GM21447 (cell line): ENCODE measurements around the gene PCDHGB5.
"Not testable (repeated sequence)": the region's sequence is repeated elsewhere in the genome, so short reads cannot be mapped to it uniquely, and the experiment has no call there.

Source experiments
- ATAC-seq: cut with Tn5 transposase; IDR thresholded peaks from one replicate; pipeline ENCODE4 v1.9.1; 2021; ENCODE audit not compliant: unreplicated experiment

The PCDHGB5 gene

DNA sequence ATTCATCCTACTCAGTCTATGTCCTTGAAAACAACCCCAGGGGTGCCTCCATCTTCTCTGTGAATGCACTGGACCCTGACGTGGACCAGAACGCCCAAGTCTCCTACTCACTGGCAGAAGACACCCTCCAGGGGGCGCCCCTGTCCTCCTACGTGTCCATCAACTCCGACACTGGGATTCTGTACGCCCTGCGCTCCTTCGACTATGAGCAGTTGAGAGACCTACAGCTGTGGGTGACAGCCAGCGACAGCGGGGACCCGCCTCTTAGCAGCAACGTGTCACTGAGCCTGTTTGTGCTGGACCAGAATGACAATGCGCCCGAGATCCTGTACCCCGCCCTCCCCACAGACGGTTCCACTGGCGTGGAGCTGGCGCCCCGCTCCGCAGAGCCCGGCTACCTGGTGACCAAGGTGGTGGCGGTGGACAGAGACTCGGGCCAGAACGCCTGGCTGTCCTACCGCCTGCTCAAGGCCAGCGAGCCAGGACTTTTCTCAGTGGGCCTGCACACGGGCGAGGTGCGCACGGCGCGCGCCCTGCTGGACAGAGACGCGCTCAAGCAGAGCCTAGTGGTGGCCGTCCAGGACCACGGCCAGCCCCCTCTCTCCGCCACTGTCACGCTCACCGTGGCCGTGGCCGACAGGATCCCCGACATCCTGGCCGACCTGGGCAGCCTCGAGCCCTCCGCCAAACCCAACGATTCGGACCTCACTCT lies 22.1 kb upstream of the PCDHGB5 start:
- not testable (repeated sequence) for ATAC-seq

DNA sequence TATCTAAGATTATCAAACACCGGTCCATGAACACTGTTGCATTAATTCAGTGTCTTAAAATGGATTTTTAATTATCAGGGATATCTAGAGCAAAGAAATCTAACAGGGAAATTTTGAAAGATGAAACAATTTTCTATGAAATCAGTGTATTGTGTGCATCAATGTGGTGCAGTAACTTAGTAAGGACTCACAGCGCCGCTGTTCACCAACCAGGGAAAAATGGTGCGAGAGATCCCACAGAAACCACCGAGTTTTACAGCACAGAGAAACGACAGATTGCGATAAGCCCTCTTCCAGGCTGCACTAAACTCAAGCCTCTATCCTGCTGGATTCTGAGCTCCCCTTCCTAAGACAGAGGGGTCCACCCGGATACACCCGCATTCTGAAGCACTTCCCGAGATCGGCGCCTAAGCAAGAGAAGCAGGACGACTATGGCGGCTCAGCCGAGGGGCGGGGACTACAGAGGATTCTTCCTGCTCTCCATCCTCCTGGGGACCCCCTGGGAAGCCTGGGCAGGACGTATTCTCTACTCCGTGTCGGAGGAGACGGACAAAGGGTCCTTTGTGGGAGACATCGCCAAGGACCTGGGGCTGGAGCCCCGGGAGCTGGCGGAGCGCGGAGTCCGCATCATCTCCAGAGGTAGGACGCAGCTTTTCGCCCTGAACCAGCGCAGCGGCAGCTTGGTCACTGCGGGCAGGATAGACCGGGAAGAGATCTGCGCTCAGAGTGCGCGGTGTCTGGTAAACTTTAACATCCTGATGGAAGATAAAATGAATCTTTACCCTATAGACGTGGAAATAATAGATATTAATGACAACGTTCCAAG lies 15.1 kb upstream of the PCDHGB5 start, which contains the start of gene PCDHGA7:
Gene PCDHGA7 (plus strand): TSS at position 274 of the 826 bp plus-strand sequence. CDS start 158 bp downstream, at position 432.
- ATAC-seq, result no peak

GRCh38 chr5:141383345-141383744 lies 14.4 kb upstream of the PCDHGB5 start:
- no peak for ATAC-seq

GRCh38 chr5:141384471-141385267 lies 13.1 kb upstream of the PCDHGB5 start:
- no peak for ATAC-seq

GRCh38 chr5:141387557-141388311 lies 10.0 kb upstream of the PCDHGB5 start, which contains the start of gene PCDHGB4:
Gene PCDHGB4, plus strand, starts transcription at chr5:141387698. Its CDS starts 187 bp downstream, at chr5:141387885.
- not testable (repeated sequence) for ATAC-seq

DNA sequence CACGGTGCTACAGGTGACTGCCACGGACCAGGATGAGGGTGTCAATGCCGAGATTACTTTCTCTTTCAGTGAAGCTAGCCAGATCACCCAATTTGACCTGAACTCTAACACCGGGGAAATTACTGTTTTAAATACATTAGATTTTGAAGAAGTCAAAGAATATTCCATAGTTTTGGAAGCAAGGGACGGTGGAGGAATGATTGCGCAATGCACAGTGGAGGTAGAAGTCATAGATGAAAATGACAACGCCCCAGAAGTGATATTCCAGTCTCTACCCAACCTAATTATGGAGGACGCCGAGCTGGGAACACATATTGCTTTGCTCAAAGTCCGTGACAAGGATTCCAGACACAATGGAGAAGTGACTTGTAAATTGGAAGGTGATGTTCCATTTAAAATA lies 9.1 kb upstream of the PCDHGB5 start:
- ATAC-seq, result no peak

DNA sequence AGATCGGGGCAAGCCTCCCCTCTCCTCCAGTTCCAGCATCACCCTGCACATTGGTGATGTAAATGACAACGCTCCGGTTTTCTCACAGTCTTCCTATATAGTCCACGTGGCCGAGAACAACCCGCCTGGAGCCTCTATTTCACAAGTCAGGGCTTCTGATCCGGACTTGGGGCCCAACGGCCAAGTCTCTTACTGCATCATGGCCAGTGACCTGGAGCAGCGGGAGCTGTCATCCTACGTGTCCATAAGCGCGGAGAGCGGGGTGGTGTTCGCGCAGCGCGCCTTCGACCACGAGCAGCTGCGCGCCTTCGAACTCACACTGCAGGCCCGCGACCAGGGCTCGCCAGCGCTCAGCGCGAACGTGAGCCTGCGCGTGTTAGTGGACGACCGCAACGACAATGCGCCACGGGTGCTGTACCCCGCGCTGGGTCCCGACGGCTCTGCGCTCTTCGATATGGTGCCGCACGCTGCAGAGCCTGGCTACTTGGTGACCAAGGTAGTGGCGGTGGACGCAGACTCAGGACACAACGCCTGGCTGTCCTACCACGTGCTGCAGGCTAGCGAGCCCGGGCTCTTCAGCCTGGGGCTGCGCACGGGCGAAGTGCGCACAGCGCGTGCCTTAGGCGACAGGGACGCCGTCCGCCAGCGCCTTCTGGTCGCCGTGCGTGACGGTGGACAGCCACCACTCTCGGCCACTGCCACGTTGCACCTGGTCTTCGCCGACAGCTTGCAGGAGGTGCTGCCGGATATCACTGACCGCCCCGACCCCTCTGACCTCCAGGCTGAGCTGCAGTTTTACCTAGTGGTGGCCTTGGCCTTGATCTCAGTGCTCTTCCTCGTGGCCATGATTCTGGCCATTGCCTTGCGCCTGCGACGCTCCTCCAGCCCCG lies 8.3 kb upstream of the PCDHGB5 start:
- no peak for ATAC-seq

DNA sequence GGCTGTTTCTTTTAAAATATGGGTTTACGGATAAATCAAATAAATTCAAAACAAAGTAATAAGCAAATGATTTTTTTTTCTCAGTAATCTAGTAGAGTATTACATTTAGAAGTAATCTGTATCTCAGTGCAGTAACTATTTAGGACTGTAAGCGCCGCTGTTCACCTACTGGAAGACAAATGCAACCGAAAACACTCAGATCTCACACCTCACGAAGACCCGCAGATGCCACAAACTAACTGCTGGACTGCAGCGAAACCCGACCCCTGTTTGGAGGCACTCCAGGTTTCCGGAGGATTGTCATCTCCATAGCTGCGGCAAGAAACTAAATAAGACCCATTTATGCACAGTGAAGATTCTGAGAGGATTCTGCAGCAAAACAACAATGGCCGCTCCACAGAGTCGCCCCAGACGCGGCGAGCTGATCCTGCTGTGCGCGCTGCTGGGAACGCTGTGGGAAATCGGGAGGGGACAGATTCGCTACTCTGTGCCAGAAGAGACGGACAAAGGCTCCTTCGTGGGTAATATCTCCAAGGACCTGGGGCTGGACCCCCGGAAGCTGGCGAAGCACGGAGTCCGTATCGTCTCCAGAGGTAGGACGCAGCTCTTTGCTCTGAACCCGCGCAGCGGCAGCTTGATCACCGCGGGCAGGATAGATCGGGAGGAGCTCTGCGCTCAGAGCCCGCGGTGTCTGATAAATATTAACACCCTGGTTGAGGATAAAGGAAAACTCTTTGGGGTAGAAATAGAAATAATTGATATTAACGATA lies 5.1 kb upstream of the PCDHGB5 start, which contains the start of gene PCDHGA8:
Gene PCDHGA8 (plus strand): TSS at position 205 of the 770 bp plus-strand sequence. CDS start 181 bp downstream, at position 386.
- no peak for ATAC-seq

DNA sequence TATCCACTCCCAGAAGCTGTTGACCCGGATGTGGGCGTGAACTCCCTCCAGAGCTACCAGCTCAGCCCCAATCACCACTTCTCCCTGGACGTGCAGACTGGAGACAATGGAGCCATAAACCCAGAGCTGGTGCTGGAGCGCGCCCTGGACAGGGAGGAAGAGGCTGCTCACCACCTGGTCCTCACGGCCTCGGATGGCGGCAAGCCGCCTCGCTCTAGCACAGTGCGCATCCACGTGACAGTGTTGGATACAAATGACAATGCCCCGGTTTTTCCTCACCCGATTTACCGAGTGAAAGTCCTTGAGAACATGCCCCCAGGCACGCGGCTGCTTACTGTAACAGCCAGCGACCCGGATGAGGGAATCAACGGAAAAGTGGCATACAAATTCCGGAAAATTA lies 4.5 kb upstream of the PCDHGB5 start:
- ATAC-seq, result no peak

GRCh38 chr5:141394401-141395187 lies 3.2 kb upstream of the PCDHGB5 start:
- not testable (repeated sequence) for ATAC-seq

- ATAC-seq, result no peak
These were observed 861 bp downstream of the PCDHGB5 start for GRCh38 chr5:141398608-141399007.

DNA sequence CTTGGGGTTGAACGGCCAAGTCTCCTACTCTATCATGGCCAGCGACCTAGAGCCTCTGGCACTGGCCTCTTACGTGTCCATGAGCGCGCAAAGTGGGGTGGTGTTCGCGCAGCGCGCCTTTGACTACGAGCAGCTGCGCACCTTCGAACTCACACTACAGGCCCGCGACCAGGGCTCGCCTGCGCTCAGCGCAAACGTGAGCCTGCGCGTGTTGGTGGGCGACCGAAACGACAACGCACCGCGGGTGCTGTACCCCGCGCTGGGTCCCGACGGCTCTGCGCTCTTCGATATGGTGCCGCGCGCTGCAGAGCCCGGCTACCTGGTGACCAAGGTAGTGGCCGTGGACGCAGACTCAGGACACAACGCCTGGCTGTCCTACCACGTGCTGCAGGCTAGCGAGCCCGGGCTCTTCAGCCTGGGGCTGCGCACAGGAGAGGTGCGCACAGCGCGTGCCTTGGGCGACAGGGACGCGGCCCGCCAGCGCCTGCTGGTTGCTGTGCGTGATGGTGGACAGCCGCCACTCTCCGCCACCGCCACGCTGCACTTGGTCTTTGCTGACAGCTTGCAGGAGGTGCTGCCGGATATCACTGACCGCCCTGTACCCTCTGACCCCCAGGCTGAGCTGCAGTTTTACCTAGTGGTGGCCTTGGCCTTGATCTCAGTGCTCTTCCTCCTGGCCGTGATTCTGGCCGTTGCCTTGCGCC lies 2.0 kb downstream of the PCDHGB5 start:
- no peak for ATAC-seq

DNA sequence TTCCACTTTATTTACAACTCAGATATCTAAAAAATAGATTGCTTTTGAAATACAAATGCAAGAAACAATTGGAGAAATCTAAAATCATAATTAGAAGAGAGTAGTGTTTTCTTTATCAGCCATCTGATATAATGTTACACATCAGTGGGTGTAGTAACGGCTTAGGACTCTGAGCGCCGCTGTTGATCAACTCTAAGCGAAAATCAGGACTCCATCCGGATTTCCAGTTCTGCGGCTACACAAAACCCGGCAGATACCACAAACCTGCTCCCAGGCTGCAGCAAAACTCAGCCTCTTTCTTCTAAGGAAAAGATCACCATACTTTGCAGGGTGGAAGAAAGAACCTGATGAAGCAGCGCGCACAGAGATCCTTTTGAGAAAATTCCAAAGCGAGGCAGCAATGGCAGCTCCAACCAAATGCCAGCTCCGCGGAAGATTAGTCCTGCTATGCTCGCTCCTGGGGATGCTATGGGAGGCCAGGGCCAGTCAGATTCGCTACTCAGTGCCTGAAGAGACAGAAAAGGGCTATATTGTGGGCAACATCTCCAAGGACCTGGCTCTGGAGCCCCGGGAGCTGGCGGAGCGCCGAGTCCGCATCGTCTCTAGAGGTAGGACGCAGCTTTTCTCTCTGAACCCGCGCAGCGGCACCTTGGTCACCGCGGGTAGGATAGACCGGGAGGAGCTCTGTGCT lies 5.0 kb downstream of the PCDHGB5 start, which contains the start of gene PCDHGA9:
Gene PCDHGA9 (plus strand): TSS at position 226 of the 691 bp plus-strand sequence. CDS start 175 bp downstream, at position 401.
- ATAC-seq, result no peak

DNA sequence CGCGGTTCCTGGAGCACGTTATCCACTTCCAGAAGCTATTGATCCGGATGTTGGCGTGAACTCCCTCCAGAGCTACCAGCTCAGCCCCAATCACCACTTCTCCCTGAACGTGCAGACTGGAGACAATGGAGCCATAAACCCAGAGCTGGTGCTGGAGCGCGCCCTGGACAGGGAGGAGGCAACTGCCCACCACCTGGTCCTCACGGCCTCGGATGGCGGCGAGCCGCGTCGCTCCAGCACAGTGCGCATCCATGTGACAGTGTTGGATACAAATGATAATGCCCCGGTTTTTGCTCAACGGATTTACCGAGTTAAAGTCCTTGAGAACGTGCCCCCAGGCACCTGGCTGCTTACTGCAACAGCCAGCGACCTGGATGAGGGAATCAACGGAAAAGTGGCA lies 5.6 kb downstream of the PCDHGB5 start:
- ATAC-seq, result no peak

DNA sequence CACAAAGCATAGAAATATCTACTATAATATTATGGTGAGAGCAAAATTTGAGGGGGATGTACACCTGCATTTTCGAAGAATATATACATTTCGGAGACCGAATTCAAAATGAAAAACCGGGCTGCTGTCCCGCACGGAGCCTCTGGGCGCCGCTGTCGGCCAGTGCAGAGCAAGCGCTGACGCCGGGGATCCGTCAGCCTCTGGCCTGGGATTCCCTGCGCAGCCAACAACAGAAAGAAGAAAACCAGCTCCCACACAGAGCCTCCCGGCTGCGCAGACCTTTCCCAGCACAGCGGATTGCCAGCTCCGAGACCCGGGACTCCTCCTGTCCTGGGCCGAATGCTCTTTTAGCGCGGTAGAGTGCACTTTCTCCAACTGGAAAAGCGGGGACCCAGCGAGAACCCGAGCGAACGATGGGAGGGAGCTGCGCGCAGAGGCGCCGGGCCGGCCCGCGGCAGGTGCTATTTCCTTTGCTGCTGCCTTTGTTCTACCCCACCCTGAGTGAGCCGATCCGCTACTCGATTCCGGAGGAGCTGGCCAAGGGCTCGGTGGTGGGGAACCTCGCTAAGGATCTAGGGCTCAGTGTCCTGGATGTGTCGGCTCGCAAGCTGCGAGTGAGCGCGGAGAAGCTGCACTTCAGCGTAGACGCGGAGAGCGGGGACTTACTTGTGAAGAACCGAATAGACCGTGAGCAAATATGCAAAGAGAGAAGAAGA lies 10.2 kb downstream of the PCDHGB5 start, which contains the start of gene PCDHGB6:
Gene PCDHGB6 (plus strand): TSS at position 232 of the 716 bp plus-strand sequence. CDS start 182 bp downstream, at position 414.
- ATAC-seq, result not testable (repeated sequence)
